Stimulated activated CD8-positive, alpha-beta memory T cell treated with anti-CD3 and anti-CD28 coated beads, Interleukin-12 subunit alpha, Interleukin-12 subunit beta, amount 100 ng/mL, for 24 hours (primary cell): ENCODE results near the gene EPHB1.

Source experiments
- DNase-seq: peaks from one replicate; pipeline ENCODE4 v3.0.0-alpha.2; 2020; ENCODE audit errors: extremely low read depth

The EPHB1 gene

DNA sequence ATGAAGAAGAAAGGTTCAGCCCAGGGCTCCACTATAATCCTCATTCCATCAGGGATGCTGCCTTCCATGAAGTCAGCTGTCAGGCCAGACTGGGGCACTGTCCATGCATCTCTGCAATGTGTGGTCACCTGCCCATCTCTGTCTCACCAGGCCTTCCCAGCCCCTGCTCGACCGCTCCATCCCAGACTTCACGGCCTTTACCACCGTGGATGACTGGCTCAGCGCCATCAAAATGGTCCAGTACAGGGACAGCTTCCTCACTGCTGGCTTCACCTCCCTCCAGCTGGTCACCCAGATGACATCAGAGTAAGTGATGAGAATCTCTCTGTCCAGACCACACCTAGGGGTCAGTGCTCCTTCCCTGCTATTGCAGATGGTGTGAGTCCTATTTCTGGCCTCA lies 454.1 kb downstream of the EPHB1 start:
- no peak for DNase-seq

GRCh38 chr3:135258916-135259315 lies 463.9 kb downstream of the EPHB1 start:
- DNase-seq = no peak

- no peak for DNase-seq
Observed at GRCh38 chr3:135260025-135260424, 465.0 kb downstream of the EPHB1 start.

DNA sequence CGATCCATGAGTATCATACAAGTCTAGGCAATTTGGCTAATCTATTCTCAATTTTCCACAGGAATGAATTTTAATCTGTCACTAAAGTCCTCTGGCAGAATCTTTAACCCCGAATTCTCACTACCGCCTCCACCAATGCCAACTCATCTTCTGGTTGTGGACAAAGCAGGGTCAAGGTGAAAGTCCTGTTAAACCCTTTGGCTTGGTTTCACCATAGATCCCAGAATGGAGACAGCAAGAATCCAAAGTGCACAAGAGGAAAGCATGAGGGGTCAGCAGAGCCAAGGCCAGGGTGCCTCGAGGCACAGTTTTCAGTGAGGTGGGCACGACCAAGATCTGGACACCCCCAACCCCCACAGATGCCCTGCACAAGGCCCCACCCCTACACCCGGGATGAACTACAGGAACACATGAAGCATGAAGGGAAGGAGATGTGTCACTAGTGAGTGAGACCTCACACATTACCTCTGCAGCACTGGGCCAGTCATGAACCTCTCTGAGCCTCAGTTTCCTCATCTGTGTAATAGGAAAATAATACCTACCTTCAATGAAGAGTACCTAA lies 466.2 kb downstream of the EPHB1 start:
- no peak for DNase-seq

GRCh38 chr3:135261916-135262315 lies 466.9 kb downstream of the EPHB1 start:
- DNase-seq = no peak

GRCh38 chr3:135262441-135262840 lies 467.4 kb downstream of the EPHB1 start:
- no peak for DNase-seq

GRCh38 chr3:135263331-135263730 lies 468.3 kb downstream of the EPHB1 start:
- DNase-seq = no peak

DNA sequence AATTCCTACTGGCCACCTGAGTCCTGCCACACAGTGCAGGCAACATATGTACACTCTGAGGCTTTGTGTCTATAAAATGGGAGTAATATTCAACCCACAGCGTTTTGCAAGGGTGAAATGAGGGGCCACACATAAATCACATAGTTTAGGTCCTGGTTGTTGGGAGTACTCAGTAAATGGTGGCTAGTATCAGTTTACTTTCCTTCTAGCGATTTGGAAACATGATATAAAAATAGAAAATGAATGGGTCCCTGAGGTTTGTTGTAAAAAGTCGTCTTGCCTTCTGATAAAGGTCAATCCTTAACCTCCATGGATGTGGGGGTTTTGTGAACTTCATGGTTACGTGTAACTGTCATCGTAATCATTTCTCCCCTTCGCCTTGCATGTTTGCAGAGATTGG lies 472.4 kb downstream of the EPHB1 start:
- DNase-seq = no peak

DNA sequence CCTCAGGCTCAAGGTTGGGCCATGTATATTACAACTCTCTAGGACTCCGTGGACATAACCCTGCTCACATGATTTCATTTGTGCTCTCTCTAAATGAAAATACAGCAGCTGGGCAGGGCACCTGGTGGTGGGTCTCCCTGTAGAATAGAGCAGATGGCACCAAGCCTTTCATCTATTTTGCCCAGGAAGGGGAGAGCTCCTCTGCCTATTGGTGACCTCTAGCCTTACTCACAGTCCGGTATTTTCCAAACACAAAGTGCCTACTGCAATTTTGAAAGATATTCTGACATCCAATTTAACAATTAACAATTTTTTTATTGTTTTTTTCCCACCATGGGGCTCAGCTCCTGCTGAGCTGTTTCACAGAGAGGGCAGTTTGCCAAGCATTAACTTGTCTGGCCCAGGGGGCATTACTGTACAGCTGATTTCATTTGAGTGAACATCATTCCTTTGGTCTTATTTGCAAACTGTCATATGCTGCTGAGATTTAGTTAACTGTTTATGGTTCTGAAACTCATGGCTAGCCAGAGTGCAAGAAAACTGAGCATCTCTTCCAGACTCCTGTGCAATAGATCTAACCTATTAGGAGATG lies 474.0 kb downstream of the EPHB1 start:
- no peak for DNase-seq

- DNase-seq = no peak
Observed at GRCh38 chr3:135271177-135272025, 476.3 kb downstream of the EPHB1 start.

DNA sequence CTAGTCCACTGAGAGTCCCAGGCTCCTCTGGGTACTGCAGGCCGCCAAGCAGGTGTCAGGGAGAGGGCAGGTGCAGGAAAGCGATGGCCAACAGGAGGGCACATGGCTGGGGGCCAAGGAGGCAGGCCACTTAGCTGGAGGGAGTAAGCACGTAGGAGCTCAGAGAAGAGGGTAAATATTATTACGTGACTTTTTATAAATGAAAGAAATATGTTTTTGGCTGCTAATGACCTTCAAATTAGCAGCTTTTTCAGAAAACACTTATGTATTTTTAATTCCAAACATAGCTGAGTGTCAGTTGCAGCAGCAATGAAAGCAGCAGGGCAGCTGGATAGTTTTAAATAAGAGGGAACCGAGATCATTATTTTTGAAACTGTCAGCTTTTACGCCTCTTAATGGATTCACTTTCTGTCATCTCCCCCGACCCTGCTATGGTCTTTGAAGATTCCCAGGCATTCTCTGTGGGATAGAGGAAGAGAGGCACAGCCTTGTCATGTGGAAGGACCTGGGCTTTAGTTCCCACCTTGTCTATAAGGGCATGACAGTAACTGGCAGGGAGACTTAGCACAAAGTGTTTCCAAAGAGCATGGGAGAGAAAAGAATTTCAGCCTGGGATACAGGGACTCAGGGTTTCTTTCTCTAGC lies 477.1 kb downstream of the EPHB1 start:
- DNase-seq = no peak

DNA sequence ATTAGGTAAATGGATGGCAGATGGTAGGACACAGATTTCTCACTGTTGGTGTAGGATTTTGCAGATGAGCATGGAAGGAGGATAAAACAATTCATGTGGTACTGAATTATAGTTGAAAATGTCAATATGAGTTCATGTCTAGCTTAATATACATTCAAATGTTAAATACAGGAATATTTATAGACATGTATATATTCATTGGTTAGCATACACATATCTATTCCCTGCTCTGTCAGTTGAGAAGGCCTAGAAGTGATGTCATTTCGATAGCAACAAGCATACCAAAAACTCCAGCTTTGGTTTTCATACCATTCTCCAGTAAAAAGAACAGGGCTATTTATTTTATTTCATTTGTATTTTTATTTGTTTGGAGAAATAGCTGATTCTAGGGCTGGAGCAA lies 497.1 kb downstream of the EPHB1 start:
- DNase-seq = no peak

DNA sequence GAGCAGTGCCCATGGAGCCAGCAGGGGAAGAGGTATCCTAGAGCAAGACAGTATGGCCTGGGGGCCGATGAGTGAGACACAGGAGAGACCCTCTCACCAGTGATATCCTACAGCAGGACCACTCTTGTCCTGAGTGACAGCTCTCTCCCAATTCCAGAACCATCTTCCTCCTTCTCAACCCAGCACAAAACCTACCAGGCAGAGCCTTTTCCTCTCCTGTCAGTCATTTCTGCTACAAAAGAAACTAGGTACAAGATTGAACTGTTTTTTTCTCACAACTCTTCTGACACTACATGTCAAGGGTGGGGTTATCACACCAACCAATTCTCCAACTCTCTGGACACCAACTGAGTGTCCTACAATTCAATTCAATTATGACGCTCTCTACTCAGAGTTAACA lies 506.6 kb downstream of the EPHB1 start:
- DNase-seq = no peak

- DNase-seq = no peak
Observed at GRCh38 chr3:135304378-135304777, 509.3 kb downstream of the EPHB1 start.
